Upper lobe of left lung (tissue), 6 donors: Measurements from ENCODE around the gene MBOAT1. TPM values are rescaled to one million over a fixed set of nuclear protein-coding genes. Genes with fewer than 3 reads are reported as not detected.

Source experiments
- ATAC-seq, 2 donors: fragments of 200-7000 bp; cut with Tn5 transposase; one replicate each; pipeline ENCODE4 v1.9.1; 2022; ENCODE audit warnings: mild to moderate bottlenecking in 2 of 2, moderate library complexity in 2 of 2; ENCODE audit not compliant: low FRiP score in 2 of 2
- DNase-seq, 2 donors: peaks; one replicate each; pipeline ENCODE4 v3.0.0-alpha.2; 2019 to 2020
- H3K27ac ChIP-seq, 4 donors: fragments of 200-600 bp; sonication (generic); one replicate each; pipeline ENCODE4 v1.5.1; 2016 to 2019
- H3K27me3 ChIP-seq, 4 donors: fragments of 200-600 bp; sonication (generic); one replicate each; pipeline ENCODE4 v1.5.1; 2017 to 2019
- H3K36me3 ChIP-seq, 4 donors: fragments of 200-600 bp; sonication (generic); one replicate each; pipeline ENCODE4 v1.5.1; 2016 to 2019
- H3K4me1 ChIP-seq, 4 donors: fragments of 200-600 bp; sonication (generic); one replicate each; pipeline ENCODE4 v1.5.1; 2018 to 2019
- H3K4me3 ChIP-seq, 4 donors: fragments of 200-600 bp; sonication (generic); one replicate each; pipeline ENCODE4 v1.5.1; 2017 to 2019; ENCODE audit warnings: mild to moderate bottlenecking in 2 of 4, moderate library complexity in 1 of 4
- H3K9me3 ChIP-seq, 4 donors: fragments of 200-600 bp; sonication (generic); one replicate each; pipeline ENCODE4 v1.5.1; 2018 to 2019
- CTCF ChIP-seq, 6 experiments: fragments of 450-650 bp in 4 of 6; fragments of 200-600 bp in 2 of 6; sonication (generic) in 2 of 6; IDR thresholded peaks; one replicate each; pipeline ENCODE4 v1.5.1; 2016 to 2019; ENCODE audit warnings: antibody characterized with exemption in 6 of 6
- EP300 ChIP-seq, 4 donors: sonication (generic); formaldehyde crosslinking; IDR thresholded peaks; one replicate each; pipeline ENCODE4 v1.5.1; 2017; ENCODE audit warnings: antibody characterized with exemption in 4 of 4, control low read depth in 2 of 4
- POLR2A ChIP-seq, 4 donors: fragments of 450-650 bp; IDR thresholded peaks; one replicate each; pipeline ENCODE4 v1.5.1; 2016 to 2017; ENCODE audit warnings: antibody characterized with exemption in 4 of 4, mild to moderate bottlenecking in 2 of 4
- POLR2AphosphoS5 ChIP-seq, 2 donors: sonication (generic); formaldehyde crosslinking; IDR thresholded peaks; one replicate each; pipeline ENCODE4 v1.5.1; 2017; ENCODE audit warnings: antibody characterized with exemption in 2 of 2
- WGBS, 2 donors: methylation state at CpG; one replicate each; pipeline ENCODE4 v1.1.5; 2017 to 2018; 5-methylcytosine and 5-hydroxymethylcytosine counted together
- total RNA-seq, 6 donors: library from RNA; depleted of rRNA in 4 of 6; stranded (reverse); fragments of >200 nt in 4 of 6; gene quantifications; one replicate each; pipeline versions ENCODE4 v1.1.0 to v1.2.1, GENCODE V29; 2016 to 2021
- donor health status: DM: no; HTN: no; CAD: no; lungs with moderate emphysema.
- donor health status: DM: no; HTN: yes; CAD: no; lungs with severe emphysema.

MBOAT1 gene
- total RNA-seq, 6 donors from 2014 or later = 4.2 to 17.5 (median 12.2) TPM

- Histone ChIP-seq H3K4me1 (no peaks in the 10 kb centered on the region), H3K9me3 (no peaks in the 10 kb centered on the region), H3K4me3 (no peak overlapping the region), H3K27ac (no peak overlapping the region), H3K36me3 (peaks cover 0 to 42% (median 14%) of the 10 kb centered on the region in 4 donors), H3K27me3 (no peaks in the 10 kb centered on the region)
- 88 to 90% methylated on average over 6 of the region's 6 CpGs for WGBS, 2 donors
- DNase-seq = no peak
- no peak for ATAC-seq
- TF ChIP-seq POLR2AphosphoS5 (IDR thresholded peaks at IDR 0.05) = no peak
- no peak for TF ChIP-seq EP300 (IDR thresholded peaks at IDR 0.05)
- TF ChIP-seq POLR2A (IDR thresholded peaks at IDR 0.05) = no peak
- TF ChIP-seq CTCF (IDR thresholded peaks at IDR 0.05) = no peak
These were observed 92.8 kb downstream of the MBOAT1 start for GRCh38 chr6:20119485-20119884.

GRCh38 chr6:20118892-20119291 lies 93.4 kb downstream of the MBOAT1 start:
- Histone ChIP-seq H3K9me3 (no peaks in the 10 kb centered on the region), H3K4me3 (no peak overlapping the region), H3K4me1 (no peaks in the 10 kb centered on the region), H3K27ac (no peak overlapping the region), H3K27me3 (no peaks in the 10 kb centered on the region), H3K36me3 (peaks cover 0 to 40% (median 13%) of the 10 kb centered on the region in 4 donors)
- 84 to 90% methylated on average over 4 of the region's 4 CpGs for WGBS, 2 donors
- no peak for ATAC-seq
- DNase-seq = no peak
- TF ChIP-seq EP300 (IDR thresholded peaks at IDR 0.05) (no peak), POLR2AphosphoS5 (IDR thresholded peaks at IDR 0.05) (no peak), POLR2A (IDR thresholded peaks at IDR 0.05) (no peak), CTCF (IDR thresholded peaks at IDR 0.05) (no peak)

GRCh38 chr6:20117474-20117873 lies 94.8 kb downstream of the MBOAT1 start:
- TF ChIP-seq EP300 (IDR thresholded peaks at IDR 0.05) (no peak), CTCF (IDR thresholded peaks at IDR 0.05) (no peak), POLR2AphosphoS5 (IDR thresholded peaks at IDR 0.05) (no peak), POLR2A (IDR thresholded peaks at IDR 0.05) (no peak)
- ATAC-seq = no peak
- Histone ChIP-seq H3K36me3 (peaks cover 0 to 40% (median 12%) of the 10 kb centered on the region in 4 donors), H3K4me3 (no peak overlapping the region), H3K9me3 (no peaks in the 10 kb centered on the region), H3K4me1 (no peaks in the 10 kb centered on the region), H3K27ac (no peak overlapping the region), H3K27me3 (no peaks in the 10 kb centered on the region)
- no peak for DNase-seq
- 65 to 76% methylated on average over 3 of the region's 3 CpGs for WGBS, 2 donors

GRCh38 chr6:20116792-20117191 lies 95.5 kb downstream of the MBOAT1 start:
- WGBS, 2 donors = 90 to 95% methylated on average over 7 of the region's 7 CpGs
- TF ChIP-seq CTCF (IDR thresholded peaks at IDR 0.05) (no peak), EP300 (IDR thresholded peaks at IDR 0.05) (no peak), POLR2A (IDR thresholded peaks at IDR 0.05) (no peak), POLR2AphosphoS5 (IDR thresholded peaks at IDR 0.05) (no peak)
- ATAC-seq = no peak
- H3K36me3 ChIP-seq = peaks cover 0 to 46% (median 12%) of the 10 kb centered on the region in 4 donors
- H3K4me3 ChIP-seq = no peak overlapping the region
- no peak for DNase-seq
- no peaks in the 10 kb centered on the region for H3K4me1 ChIP-seq
- H3K27me3 ChIP-seq = no peaks in the 10 kb centered on the region
- no peak overlapping the region for H3K27ac ChIP-seq
- H3K9me3 ChIP-seq = no peaks in the 10 kb centered on the region

GRCh38 chr6:20115246-20115980 lies 96.9 kb downstream of the MBOAT1 start:
- peaks cover 0 to 39% (median 10%) of the 10 kb centered on the region in 4 donors for H3K36me3 ChIP-seq
- DNase-seq (no peak), ATAC-seq (no peak)
- TF ChIP-seq CTCF (IDR thresholded peaks at IDR 0.05) (no peak), EP300 (IDR thresholded peaks at IDR 0.05) (no peak), POLR2A (IDR thresholded peaks at IDR 0.05) (no peak), POLR2AphosphoS5 (IDR thresholded peaks at IDR 0.05) (no peak)
- H3K4me3 ChIP-seq = no peak overlapping the region
- H3K27ac ChIP-seq = no peak overlapping the region
- 82 to 83% methylated on average over 9 of the region's 9 CpGs for WGBS, 2 donors
- no peaks in the 10 kb centered on the region for H3K27me3 ChIP-seq
- H3K9me3 ChIP-seq = no peaks in the 10 kb centered on the region
- H3K4me1 ChIP-seq = no peaks in the 10 kb centered on the region
